Measurements from ENCODE around the gene C1orf53. TPM values are rescaled to one million over a fixed set of nuclear protein-coding genes. Genes with fewer than 3 reads are reported as not detected.

Gene C1orf53
- total and polyA plus RNA-seq, 4 experiments from 2014 or later: not detected

- H3K27ac Mint-ChIP-seq: peak overlapping the region in 1 of 7 donors; percentile 90
- H3K4me1 ChIP-seq (ENCODE audit: insufficient read depth, low read length): peaks cover 88% of the 10 kb centered on the region
Measured at GRCh38 chr1:197915260-197915861, 12.9 kb downstream of the C1orf53 start.

GRCh38 chr1:197915862-197916499 lies 13.6 kb downstream of the C1orf53 start:
- intact Hi-C loops (cut with micrococcal nuclease): no loop called here
- no peaks in the 10 kb centered on the region for H3K36me3 Mint-ChIP-seq
- H3K9me3 ChIP-seq (ENCODE audit: control insufficient read depth in 1 of 2, low read length in 2 of 2): no peaks in the 10 kb centered on the region
- H3K4me1 ChIP-seq (ENCODE audit: insufficient read depth, low read length): peaks cover 88% of the 10 kb centered on the region
- H3K27ac ChIP-seq (ENCODE audit: low read depth, low read length): no peak overlapping the region
- peak overlapping the region in 1 of 2 donors; percentile 5 for H3K4me3 ChIP-seq (ENCODE audit: low read length in 2 of 2)
- peaks cover 82 to 90% of the 10 kb centered on the region in 2 donors for H3K27me3 Mint-ChIP-seq
- ChIA-PET CTCF (ENCODE audit: partially characterized antibody) (interaction anchor here (1.1 to 2.8 kb wide), 4 partner anchors 8 to 17 kb away, joined by 3 to 8 read pairs (median 3); partner anchors contain the start of gene C1orf53), POLR2A (ENCODE audit: partially characterized antibody) (interaction anchor here (1.3 to 3.4 kb wide), 2 partner anchors 7 to 13 kb away, joined by 4 to 14 read pairs; no protein-coding TSS in a partner anchor)
- peak in 2 of 5 donors; percentile 18 to 30 for DNase-seq
- H3K27ac Mint-ChIP-seq: peak overlapping the region in 1 of 7 donors; percentile 90
- peak overlapping the region in 6 of 8 donors; percentile 17 to 89 (median 58) for H3K4me3 Mint-ChIP-seq
- peaks cover 97% of the 10 kb centered on the region for H3K27me3 ChIP-seq (ENCODE audit: insufficient read depth, low read length)
- H3K4me1 Mint-ChIP-seq: peaks cover 52 to 98% (median 71%) of the 10 kb centered on the region in 4 donors
- peaks cover 0 to 17% (median under 1%) of the 10 kb centered on the region in 8 donors for H3K9me3 Mint-ChIP-seq
- H3K36me3 ChIP-seq (ENCODE audit: insufficient read depth, low read length): no peaks in the 10 kb centered on the region

More at GRCh38 chr1:197915260-197915861, 12.9 kb downstream of the C1orf53 start:
- peaks cover 53 to 96% (median 71%) of the 10 kb centered on the region in 4 donors for H3K4me1 Mint-ChIP-seq
- peaks cover 94% of the 10 kb centered on the region for H3K27me3 ChIP-seq (ENCODE audit: insufficient read depth, low read length)
- H3K36me3 Mint-ChIP-seq: no peaks in the 10 kb centered on the region
- DNase-seq: no peak
- ChIA-PET CTCF (ENCODE audit: partially characterized antibody) (interaction anchor here (1.4 to 2.8 kb wide), 3 partner anchors 9 to 16 kb away, joined by 3 to 8 read pairs (median 3); partner anchors contain the start of gene C1orf53), POLR2A (ENCODE audit: partially characterized antibody) (interaction anchor here (1.2 to 2.1 kb wide), 2 partner anchors 13 to 140 kb away, joined by 4 to 13 read pairs; partner anchors contain the start of genes C1orf53 and DENND1B)
- no peaks in the 10 kb centered on the region for H3K36me3 ChIP-seq (ENCODE audit: insufficient read depth, low read length)
- H3K9me3 ChIP-seq (ENCODE audit: control insufficient read depth in 1 of 2, low read length in 2 of 2): no peaks in the 10 kb centered on the region
- H3K9me3 Mint-ChIP-seq: peaks cover 0 to 17% (median 1%) of the 10 kb centered on the region in 8 donors
- H3K27me3 Mint-ChIP-seq: peaks cover 80 to 89% of the 10 kb centered on the region in 2 donors
- intact Hi-C loops (cut with micrococcal nuclease): no loop called here
- peak overlapping the region in 6 of 8 donors; percentile 30 to 89 (median 58) for H3K4me3 Mint-ChIP-seq
- no peak overlapping the region for H3K27ac ChIP-seq (ENCODE audit: low read depth, low read length)
- no peak overlapping the region for H3K4me3 ChIP-seq (ENCODE audit: low read length in 2 of 2)

- Histone ChIP-seq H3K9me3 (ENCODE audit: control insufficient read depth in 1 of 2, low read length in 2 of 2) (no peaks in the 10 kb centered on the region), H3K27me3 (ENCODE audit: insufficient read depth, low read length) (peaks cover 98% of the 10 kb centered on the region), H3K4me1 (ENCODE audit: insufficient read depth, low read length) (peaks cover 88% of the 10 kb centered on the region), H3K27ac (ENCODE audit: low read depth, low read length) (no peak overlapping the region), H3K4me3 (ENCODE audit: low read length in 2 of 2) (peak overlapping the region in 1 of 2 donors; percentile 5), H3K36me3 (ENCODE audit: insufficient read depth, low read length) (no peaks in the 10 kb centered on the region)
- Mint-ChIP-seq H3K9me3 (peaks cover 0 to 19% (median under 1%) of the 10 kb centered on the region in 8 donors), H3K27me3 (peaks cover 83 to 93% of the 10 kb centered on the region in 2 donors), H3K4me1 (peaks cover 55 to 97% (median 73%) of the 10 kb centered on the region in 4 donors), H3K27ac (peak overlapping the region in 1 of 7 donors; percentile 90), H3K4me3 (peak overlapping the region in 7 of 8 donors; percentile 28 to 89 (median 74)), H3K36me3 (no peaks in the 10 kb centered on the region)
- POLR2A ChIA-PET (ENCODE audit: partially characterized antibody): interaction anchor here (0.5 to 3.4 kb wide), 4 partner anchors 8 to 138 kb away, joined by 3 to 14 read pairs (median 4); no protein-coding TSS in a partner anchor
- intact Hi-C loops (cut with micrococcal nuclease): no loop called here
- DNase-seq: no peak
- CTCF ChIA-PET (ENCODE audit: partially characterized antibody): interaction anchor here (1.1 to 1.7 kb wide), 4 partner anchors 9 to 48 kb away, joined by 3 read pairs; no protein-coding TSS in a partner anchor
Measured at GRCh38 chr1:197916500-197916983, 14.1 kb downstream of the C1orf53 start.

- Histone ChIP-seq H3K9me3 (ENCODE audit: control insufficient read depth in 1 of 2, low read length in 2 of 2) (no peaks in the 10 kb centered on the region), H3K4me3 (ENCODE audit: low read length in 2 of 2) (peak overlapping the region in 1 of 2 donors; percentile 45), H3K36me3 (ENCODE audit: insufficient read depth, low read length) (no peaks in the 10 kb centered on the region), H3K27me3 (ENCODE audit: insufficient read depth, low read length) (peaks cover 98% of the 10 kb centered on the region), H3K27ac (ENCODE audit: low read depth, low read length) (no peak overlapping the region), H3K4me1 (ENCODE audit: insufficient read depth, low read length) (peaks cover 73% of the 10 kb centered on the region)
- Mint-ChIP-seq H3K36me3 (no peaks in the 10 kb centered on the region), H3K4me3 (peak overlapping the region; percentile 69 to 89 (median 77)), H3K27me3 (peaks cover 81 to 91% of the 10 kb centered on the region in 2 donors), H3K4me1 (peaks cover 46 to 82% (median 61%) of the 10 kb centered on the region in 4 donors), H3K9me3 (peaks cover 0 to 23% (median 0%) of the 10 kb centered on the region in 8 donors), H3K27ac (peak overlapping the region in 4 of 7 donors; percentile 18 to 90 (median 40))
- peak in 2 of 5 donors; percentile 23 to 36 for DNase-seq
- ChIA-PET POLR2A (ENCODE audit: partially characterized antibody) (interaction anchor here (0.7 to 3.4 kb wide), 4 partner anchors 9 to 15 kb away, joined by 3 to 14 read pairs (median 4); partner anchors contain the start of gene C1orf53), CTCF (ENCODE audit: partially characterized antibody) (interaction anchor here (0.6 to 2.1 kb wide), 4 partner anchors 8 to 100 kb away, joined by 3 to 7 read pairs (median 3); no protein-coding TSS in a partner anchor)
- intact Hi-C loops (cut with micrococcal nuclease): loop anchor here (1.0 to 2.0 kb wide), 2 partner anchors 9 to 15 kb away; partner anchors contain the start of gene C1orf53
Measured at GRCh38 chr1:197917805-197918651, 15.6 kb downstream of the C1orf53 start.

DNA sequence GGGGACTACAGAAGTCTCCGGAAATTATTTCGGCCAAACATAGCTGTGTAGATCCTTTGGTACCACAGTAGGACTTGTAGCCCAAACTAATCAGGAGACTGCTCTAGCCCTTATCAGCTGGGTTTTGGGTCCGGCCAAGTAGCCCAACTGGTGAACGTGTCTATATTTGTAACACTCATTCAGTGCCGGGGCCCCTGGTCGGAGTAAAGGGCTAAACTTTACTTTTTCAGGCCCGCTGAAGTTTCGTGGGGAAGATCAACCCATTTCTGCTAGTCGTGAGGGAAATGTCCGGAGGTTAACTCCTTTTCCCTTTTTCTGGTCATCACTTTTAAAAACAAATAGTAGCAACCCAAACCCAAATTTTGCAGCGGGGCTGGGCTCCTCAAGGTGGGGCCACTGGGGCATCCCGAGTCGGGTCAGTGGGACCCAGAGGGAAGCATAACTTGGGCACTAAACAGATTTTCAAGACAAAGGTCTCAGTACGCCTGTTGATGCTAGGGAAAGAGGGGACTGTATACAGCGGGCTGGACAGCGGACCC lies 16.4 kb downstream of the C1orf53 start:
- Mint-ChIP-seq H3K9me3 (peaks cover 0 to 23% (median 0%) of the 10 kb centered on the region in 8 donors), H3K36me3 (no peaks in the 10 kb centered on the region), H3K4me3 (peak overlapping the region in 6 of 8 donors; percentile 33 to 85 (median 76)), H3K27me3 (peaks cover 74 to 86% of the 10 kb centered on the region in 2 donors), H3K4me1 (peaks cover 45 to 74% (median 56%) of the 10 kb centered on the region in 4 donors), H3K27ac (peak overlapping the region in 3 of 7 donors; percentile 69 to 90 (median 70))
- H3K27me3 ChIP-seq (ENCODE audit: insufficient read depth, low read length): peaks cover 92% of the 10 kb centered on the region
- no peak overlapping the region for H3K4me3 ChIP-seq (ENCODE audit: low read length in 2 of 2)
- peaks cover 68% of the 10 kb centered on the region for H3K4me1 ChIP-seq (ENCODE audit: insufficient read depth, low read length)
- no peaks in the 10 kb centered on the region for H3K36me3 ChIP-seq (ENCODE audit: insufficient read depth, low read length)
- no peak for DNase-seq
- H3K9me3 ChIP-seq (ENCODE audit: control insufficient read depth in 1 of 2, low read length in 2 of 2): no peaks in the 10 kb centered on the region
- intact Hi-C loops (cut with micrococcal nuclease): loop anchor here (1.0 to 2.0 kb wide), 2 partner anchors 10 to 16 kb away; partner anchors contain the start of gene C1orf53
- POLR2A ChIA-PET (ENCODE audit: partially characterized antibody): interaction anchor here (0.7 to 3.4 kb wide), 5 partner anchors 8 to 16 kb away, joined by 3 to 14 read pairs (median 5); partner anchors contain the start of gene C1orf53
- CTCF ChIA-PET (ENCODE audit: partially characterized antibody): interaction anchor here (1.3 to 2.1 kb wide), 3 partner anchors 9 to 393 kb away, joined by 3 to 7 read pairs (median 3); no protein-coding TSS in a partner anchor
- H3K27ac ChIP-seq (ENCODE audit: low read depth, low read length): no peak overlapping the region
